Measurements from ENCODE around the gene MKRN2. TPM values are rescaled to one million over a fixed set of nuclear protein-coding genes. Genes with fewer than 3 reads are reported as not detected.

Gene MKRN2
- total and polyA plus RNA-seq, 9 of the 15 experiments (the other 6 are each of a cell fraction or from before 2014, with no cell fraction given), result 29.4 to 63.2 (median 42.9) TPM

GRCh38 chr3:12588039-12589009 lies 31.4 kb downstream of the MKRN2 start:
- intact Hi-C loops (cut with micrococcal nuclease) (no loop called here), in situ Hi-C loops (cut with MboI) (no loop called here)
- Histone ChIP-seq H3K27ac (ENCODE audit: extremely low read depth, low read depth, low read length) (no peak overlapping the region), H3K9me1 (ENCODE audit: control insufficient read depth, insufficient read depth, low read length) (no peaks in the 10 kb centered on the region), H3K4me1 (replicated peaks in 1 of 2; ENCODE audit: control insufficient read depth in 2 of 2, insufficient read depth in 2 of 2, low read length in 2 of 2) (no peaks in the 10 kb centered on the region), H3K79me2 (ENCODE audit: control insufficient read depth, insufficient read depth, low read length) (no peaks in the 10 kb centered on the region; the same call in 2 of the 3 replicates), H4K20me1 (replicated peaks; ENCODE audit: control insufficient read depth, insufficient read depth, low read length) (peaks cover 15% of the 10 kb centered on the region; the same call in 1 of the 2 replicates), H3K9me3 (replicated peaks; ENCODE audit: control insufficient read depth, insufficient read depth, low read depth, low read length) (no peaks in the 10 kb centered on the region), H3K9ac (ENCODE audit: insufficient read depth in 1 of 2, low read depth in 2 of 2, low read length in 2 of 2) (no peak overlapping the region), H3K4me2 (ENCODE audit: insufficient read depth, low read length) (no peak overlapping the region), H3K4me3 (no peak overlapping the region), H3K36me3 (ENCODE audit: control insufficient read depth, insufficient read depth, low read length) (peaks cover 96% of the 10 kb centered on the region), H2AFZ (ENCODE audit: low read depth, low read length) (no peak overlapping the region), H3K27me3 (ENCODE audit: control insufficient read depth in 2 of 2, insufficient read depth in 2 of 2, low read length in 2 of 2) (no peaks in the 10 kb centered on the region)
- FAIRE-seq, result no peak
- CTCF ChIA-PET (ENCODE audit: low intra/inter-chr PET ratio), result no interaction called here
- POLR2A ChIA-PET, result interaction anchor here (1.0 to 1.3 kb wide), 2 partner anchors 11 kb away, joined by 3 to 4 read pairs; no protein-coding TSS in a partner anchor
- no peak for DNase-seq (ENCODE audit: extremely low read depth in 1 of 4, low spot score in 3 of 4)
- 0 out of 2 replicates have a peak, but pooled peaks have one; percentile 30 for TF ChIP-seq POLR2AphosphoS5 (IDR thresholded peaks at IDR 0.05; ENCODE audit: control insufficient read depth, insufficient read depth, low read depth, low read length)
- no peak for TF ChIP-seq RBM34 (IDR thresholded peaks at IDR 0.05; ENCODE audit: borderline replicate concordance, insufficient read depth, low read length)
- TF ChIP-seq CEBPG (CRISPR knock-in tag; IDR thresholded peaks at IDR 0.05), result no peak
- 0 out of 4 replicates have a peak, but pooled peaks of 1 of the 2 experiments have one; percentile 14 for TF ChIP-seq CEBPG (tag; conservative IDR thresholded peaks at IDR 0.05 in 1 of 2, IDR thresholded peaks at IDR 0.05 in 1 of 2)
- no peak for TF ChIP-seq C11orf30 (IDR thresholded peaks at IDR 0.05; ENCODE audit: low read depth)
- no TSS peak for BruUV-seq (replicated peaks)
- 91% methylated on average over 7 of the region's 7 CpGs for WGBS (ENCODE audit: insufficient coverage, low coverage, missing lambda C conversion rate)
- no peak for ATAC-seq
